DOHH2 (cell line): ENCODE measurements around the gene ST8SIA2.

Experiments used
- H3F3A ChIP-seq: fragments of 200-600 bp; sonication (generic), shearing (Covaris generic); 2 replicates; pipeline ENCODE4 v1.6.0; 2016; ENCODE audit warnings: antibody characterized with exemption, mild to moderate bottlenecking; ENCODE audit not compliant: control insufficient read depth, insufficient read depth
- H3K27ac ChIP-seq: fragments of 200-600 bp; sonication (generic); 2 replicates; pipeline ENCODE4 v1.5.1; 2014; ENCODE audit warnings: low read depth, mild to moderate bottlenecking, low read length, moderate library complexity
- H3K27me3 ChIP-seq: fragments of 200-600 bp; sonication (generic); 2 replicates; pipeline ENCODE4 v1.6.1; 2014; ENCODE audit warnings: mild to moderate bottlenecking, low read length, mixed read lengths; ENCODE audit not compliant: control insufficient read depth
- H3K36me3 ChIP-seq: fragments of 200-600 bp; sonication (generic); 2 replicates; pipeline ENCODE4 v1.6.1; 2014; ENCODE audit warnings: mild to moderate bottlenecking, low read length, moderate library complexity, mixed read lengths; ENCODE audit not compliant: control insufficient read depth
- H3K4me1 ChIP-seq: fragments of 200-600 bp; sonication (generic); 2 replicates; pipeline ENCODE4 v1.6.1; 2014; ENCODE audit warnings: mild to moderate bottlenecking, low read length, mixed read lengths; ENCODE audit not compliant: control insufficient read depth
- H3K4me2 ChIP-seq: fragments of 200-600 bp; sonication (generic); 2 replicates; pipeline ENCODE4 v1.6.0; 2014; ENCODE audit warnings: mild to moderate bottlenecking, low read length, moderate library complexity
- H3K4me3 ChIP-seq: fragments of 200-600 bp; sonication (generic); 2 replicates; pipeline ENCODE4 v1.5.1; 2014; ENCODE audit warnings: mild to moderate bottlenecking, low read length, mixed read lengths
- H3K79me2 ChIP-seq: fragments of 200-600 bp; sonication (generic); 2 replicates; pipeline ENCODE4 v1.6.1; 2014; ENCODE audit warnings: mild to moderate bottlenecking, low read length, mixed read lengths; ENCODE audit not compliant: control insufficient read depth
- H3K9me2 ChIP-seq: fragments of 200-600 bp; sonication (generic); replicated peaks from 2 replicates; pipeline ENCODE4 v1.6.1; 2014; ENCODE audit warnings: mild to moderate bottlenecking, low read length, mixed read lengths; ENCODE audit not compliant: control insufficient read depth
- H3K9me3 ChIP-seq: fragments of 200-600 bp; sonication (generic); 2 replicates; pipeline ENCODE4 v1.6.1; 2014; ENCODE audit warnings: antibody characterized with exemption, low read length, mixed read lengths; ENCODE audit not compliant: control insufficient read depth, insufficient read depth
- H4K20me1 ChIP-seq: fragments of 200-600 bp; sonication (generic); 2 replicates; pipeline ENCODE4 v1.6.0; 2014; ENCODE audit warnings: low read depth, mild to moderate bottlenecking, antibody characterized with exemption, low read length, moderate library complexity; ENCODE audit not compliant: control insufficient read depth, insufficient read depth
- CTCF ChIP-seq: fragments of 200-600 bp; sonication (generic); IDR thresholded peaks from one replicate; pipeline ENCODE4 v1.5.1; 2014; ENCODE audit warnings: antibody characterized with exemption, mild to moderate bottlenecking, low read depth, low read length; ENCODE audit not compliant: poor library complexity, severe bottlenecking
- EZH2phosphoT487 ChIP-seq: fragments of 200-600 bp; sonication (generic); IDR thresholded peaks from 2 replicates; pipeline ENCODE4 v1.6.1; 2017; ENCODE audit warnings: borderline replicate concordance, mild to moderate bottlenecking, antibody characterized with exemption, low read length, moderate library complexity, mixed read lengths

ST8SIA2 gene

GRCh38 chr15:92392462-92392861 lies 1.2 kb upstream of the ST8SIA2 start:
- Histone ChIP-seq H3K79me2 (no peaks in the 10 kb centered on the region), H3K4me2 (no peak overlapping the region), H3K27me3 (no peaks in the 10 kb centered on the region), H3K9me2 (no peaks in the 10 kb centered on the region), H3K4me1 (no peaks in the 10 kb centered on the region), H3K4me3 (no peak overlapping the region), H3F3A (no peaks in the 10 kb centered on the region), H3K27ac (no peak overlapping the region), H4K20me1 (no peaks in the 10 kb centered on the region), H3K9me3 (no peaks in the 10 kb centered on the region), H3K36me3 (no peaks in the 10 kb centered on the region)
- no peak for TF ChIP-seq EZH2phosphoT487
- no peak for TF ChIP-seq CTCF

GRCh38 chr15:92393980-92394308 lies 263 bp downstream of the ST8SIA2 start:
- no peak overlapping the region for H3K4me2 ChIP-seq
- no peaks in the 10 kb centered on the region for H3K4me1 ChIP-seq
- no peak overlapping the region for H3K4me3 ChIP-seq
- H3K27me3 ChIP-seq: no peaks in the 10 kb centered on the region; the same call in 1 of the 2 replicates
- no peaks in the 10 kb centered on the region for H3K79me2 ChIP-seq
- no peaks in the 10 kb centered on the region for H3F3A ChIP-seq
- no peak overlapping the region for H3K27ac ChIP-seq
- no peaks in the 10 kb centered on the region for H3K36me3 ChIP-seq
- no peaks in the 10 kb centered on the region for H4K20me1 ChIP-seq
- H3K9me3 ChIP-seq: no peaks in the 10 kb centered on the region
- H3K9me2 ChIP-seq: no peaks in the 10 kb centered on the region
- no peak for TF ChIP-seq EZH2phosphoT487
- no peak for TF ChIP-seq CTCF

GRCh38 chr15:92394309-92395097 lies 822 bp downstream of the ST8SIA2 start:
- H3K27ac ChIP-seq: no peak overlapping the region
- H3K36me3 ChIP-seq: no peaks in the 10 kb centered on the region
- H3F3A ChIP-seq: no peaks in the 10 kb centered on the region
- H3K27me3 ChIP-seq: no peaks in the 10 kb centered on the region; the same call in 1 of the 2 replicates
- TF ChIP-seq EZH2phosphoT487: no peak
- TF ChIP-seq CTCF: no peak
- no peaks in the 10 kb centered on the region for H3K79me2 ChIP-seq
- H3K4me1 ChIP-seq: no peaks in the 10 kb centered on the region
- no peak overlapping the region for H3K4me3 ChIP-seq
- H3K4me2 ChIP-seq: no peak overlapping the region
- no peaks in the 10 kb centered on the region for H3K9me3 ChIP-seq
- no peaks in the 10 kb centered on the region for H3K9me2 ChIP-seq
- H4K20me1 ChIP-seq: no peaks in the 10 kb centered on the region
